HL-60 (cell line): Measurements from ENCODE around the gene CEP112.
A peak's percentile ranks its signal among the peaks of the same experiment; 100 is the strongest.

ENCODE experiments used
- DNase-seq, 2 experiments: peaks; one replicate each; pipeline ENCODE4 v3.0.0-alpha.2; 2010 to 2020; ENCODE audit warnings: low read depth in 1 of 2, low spot score in 1 of 2
- H3K27ac ChIP-seq: fragments of 250-450 bp; sonication (Bioruptor Pico); replicated peaks from 2 replicates; pipeline ENCODE4 v1.5.1; 2020; ENCODE audit warnings: mild to moderate bottlenecking, moderate library complexity
- H3K27me3 ChIP-seq: fragments of 250-450 bp; sonication (Bioruptor Pico); 2 replicates; pipeline ENCODE4 v1.5.1; 2021; ENCODE audit warnings: mild to moderate bottlenecking, moderate library complexity; ENCODE audit not compliant: insufficient read depth, poor library complexity, severe bottlenecking
- H3K4me3 ChIP-seq: replicated peaks from 2 replicates; pipeline ENCODE4 v1.5.1; 2011; ENCODE audit warnings: mild to moderate bottlenecking, control low read depth, low read length; ENCODE audit not compliant: insufficient read depth
- CTCF ChIP-seq: IDR thresholded peaks from one replicate; pipeline ENCODE4 v1.5.1; 2011; ENCODE audit warnings: low read length, control low read depth, inconsistent platforms; ENCODE audit not compliant: insufficient read depth
- GABPA ChIP-seq: IDR thresholded peaks from 2 replicates; pipeline ENCODE4 v1.6.1; 2012; ENCODE audit warnings: low read depth
- POLR2AphosphoS5 ChIP-seq: IDR thresholded peaks from 2 replicates; pipeline ENCODE4 v1.6.1; 2012; ENCODE audit warnings: low read depth
- REST ChIP-seq: IDR thresholded peaks from 2 replicates; pipeline ENCODE4 v1.6.1; 2012; ENCODE audit warnings: low read depth; ENCODE audit not compliant: insufficient replicate concordance
- SPI1 ChIP-seq: IDR thresholded peaks from 2 replicates; pipeline ENCODE4 v1.6.1; 2012; ENCODE audit warnings: low read depth, mild to moderate bottlenecking, borderline replicate concordance

Gene CEP112

GRCh38 chr17:65978871-65979270 lies 213.1 kb downstream of the CEP112 start:
- TF ChIP-seq CTCF, result no peak
- no peak for TF ChIP-seq REST
- TF ChIP-seq POLR2AphosphoS5, result no peak
- TF ChIP-seq GABPA, result no peak
- no peak for TF ChIP-seq SPI1
- Histone ChIP-seq H3K27me3 (peaks cover 3% of the 10 kb centered on the region), H3K4me3 (no peak overlapping the region), H3K27ac (no peak overlapping the region)
- DNase-seq, result no peak

DNA sequence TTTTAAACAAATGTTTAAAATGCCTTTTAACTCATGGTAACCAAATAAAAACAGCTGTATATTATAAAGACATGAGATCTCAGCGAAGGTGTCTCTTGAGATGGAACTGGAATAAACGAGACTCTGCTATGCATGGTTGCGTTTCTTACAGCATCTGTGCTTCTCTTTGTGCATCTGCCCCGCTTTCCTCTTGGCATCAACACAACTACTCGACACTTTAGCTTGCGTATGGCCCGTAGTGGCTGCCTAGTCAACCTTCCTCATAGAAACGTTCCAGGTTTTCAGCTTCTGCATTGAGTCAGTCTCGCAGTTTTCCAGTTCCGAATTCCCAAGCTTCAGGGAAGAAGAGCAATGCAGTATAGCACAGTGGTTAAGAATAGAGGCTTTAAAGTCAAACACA lies 214.9 kb downstream of the CEP112 start:
- no peak overlapping the region for H3K27ac ChIP-seq
- TF ChIP-seq SPI1, result no peak

DNA sequence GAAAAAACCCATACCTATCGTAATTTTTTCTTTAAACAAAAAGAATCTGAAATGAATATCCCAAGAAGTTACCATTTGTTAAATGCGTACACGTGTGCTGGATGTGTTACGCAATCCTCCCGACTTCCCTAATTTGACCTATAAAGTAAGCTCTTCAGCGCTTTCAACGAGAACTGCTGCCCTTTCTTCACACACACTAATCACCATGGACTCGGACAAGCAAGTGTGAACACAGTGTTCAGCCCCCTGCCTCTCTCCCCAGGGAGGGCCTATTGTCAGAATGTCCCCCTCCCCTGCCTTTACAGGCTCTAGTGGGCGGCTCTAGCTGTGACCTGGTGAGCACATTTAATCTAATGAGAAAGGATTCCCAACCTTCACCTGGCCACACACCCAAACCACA lies 216.1 kb downstream of the CEP112 start:
- peak in 1 of 2 experiments; percentile 74 for DNase-seq
- H3K4me3 ChIP-seq, result no peak overlapping the region
- no peaks in the 10 kb centered on the region for H3K27me3 ChIP-seq
- H3K27ac ChIP-seq, result no peak overlapping the region
- TF ChIP-seq REST (no peak), SPI1 (peak; percentile 94)

More for the DNA sequence above, 214.9 kb downstream of the CEP112 start:
- Histone ChIP-seq H3K27me3 (no peaks in the 10 kb centered on the region), H3K4me3 (no peak overlapping the region)
- DNase-seq, result no peak

DNA sequence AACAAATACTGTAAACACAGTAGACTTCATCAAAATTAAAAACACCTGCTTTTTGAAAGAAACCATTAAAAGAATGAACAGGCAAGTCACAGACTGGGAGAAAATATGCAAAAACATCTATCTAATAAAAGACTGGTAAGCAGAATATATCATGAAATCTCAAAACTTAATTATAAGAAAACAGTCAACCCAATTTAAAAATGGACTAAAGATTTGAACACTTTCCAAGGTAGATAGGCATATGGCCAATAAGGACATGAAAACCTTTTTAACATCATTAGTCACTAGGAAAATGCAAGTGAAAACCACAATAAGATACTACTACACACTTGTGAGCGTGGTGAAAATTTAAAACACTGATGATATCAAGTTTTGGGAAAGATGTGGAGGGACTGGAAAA lies 218.7 kb downstream of the CEP112 start:
- TF ChIP-seq CTCF (no peak), POLR2AphosphoS5 (no peak), SPI1 (no peak), GABPA (no peak), REST (no peak)
- DNase-seq, result no peak
- no peaks in the 10 kb centered on the region for H3K27me3 ChIP-seq
- no peak overlapping the region for H3K27ac ChIP-seq
- no peak overlapping the region for H3K4me3 ChIP-seq
